ENCODE results near the gene NDUFS7. TPM values are rescaled to one million over a fixed set of nuclear protein-coding genes. Genes with fewer than 3 reads are reported as not detected.
A peak's percentile ranks its signal among the peaks of the same experiment; 100 is the strongest.

NDUFS7 gene
- total RNA-seq, 1 donor from 2014 or later: 216 TPM

DNA sequence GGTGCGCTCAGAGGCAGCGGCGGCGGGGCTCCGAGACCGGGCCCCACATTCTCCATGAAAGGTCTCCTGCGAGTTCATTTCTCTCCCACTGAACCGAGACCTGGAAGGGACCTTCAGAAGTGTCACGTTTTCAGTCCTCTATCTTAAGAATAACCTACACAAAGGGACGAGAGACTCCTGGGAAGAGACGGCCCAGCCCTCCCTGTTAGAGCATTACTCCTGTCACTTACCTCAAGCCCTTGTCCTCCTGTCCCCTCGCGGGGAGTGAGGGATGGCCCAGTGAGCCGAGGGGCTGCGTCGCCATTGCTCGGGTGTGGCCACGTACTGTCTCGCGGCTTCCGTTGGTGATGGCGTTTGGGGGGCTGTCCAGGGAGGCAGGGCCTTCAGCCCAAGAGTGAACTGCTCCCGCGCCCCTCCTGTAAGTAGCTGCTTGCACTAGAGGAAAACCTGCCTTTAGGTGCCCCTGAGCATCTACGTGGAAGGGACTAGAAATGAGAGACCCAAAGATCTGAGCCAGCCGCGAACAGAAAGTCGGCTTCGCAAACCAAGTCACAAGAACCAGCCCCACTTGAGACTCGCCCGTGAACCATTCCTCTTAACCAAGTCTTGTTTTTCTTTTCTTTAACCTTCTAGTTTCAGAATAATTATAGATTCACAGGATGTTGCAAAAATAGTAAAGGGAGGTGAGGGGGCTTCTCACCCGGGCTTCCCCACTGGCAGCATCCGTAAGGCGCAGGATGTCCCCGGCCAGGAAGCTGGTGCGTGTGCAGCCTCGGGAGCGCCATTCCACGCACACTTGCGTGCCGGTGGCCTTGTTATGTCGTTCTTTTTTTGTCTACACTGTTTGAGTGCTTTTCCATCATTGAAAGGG lies 21.1 kb upstream of the NDUFS7 start:
- DNase-seq (ENCODE audit: low spot score in 2 of 2): no peak
- intact Hi-C loops (cut with DNase I): loop anchor here (5.0 kb wide), 1 partner anchor 45 kb away; no protein-coding TSS in a partner anchor
- no peaks in the 10 kb centered on the region for H3K9me3 ChIP-seq
- H3K4me3 ChIP-seq: no peak overlapping the region
- H3K4me1 ChIP-seq: peaks cover 4 to 20% of the 10 kb centered on the region in 2 donors
- peaks cover 48 to 69% of the 10 kb centered on the region in 2 donors for H3K36me3 ChIP-seq
- H3K27ac ChIP-seq: peak overlapping the region in 1 of 2 donors; percentile 56
- no peaks in the 10 kb centered on the region for H3K27me3 ChIP-seq
- TF ChIP-seq, protein P1, sequence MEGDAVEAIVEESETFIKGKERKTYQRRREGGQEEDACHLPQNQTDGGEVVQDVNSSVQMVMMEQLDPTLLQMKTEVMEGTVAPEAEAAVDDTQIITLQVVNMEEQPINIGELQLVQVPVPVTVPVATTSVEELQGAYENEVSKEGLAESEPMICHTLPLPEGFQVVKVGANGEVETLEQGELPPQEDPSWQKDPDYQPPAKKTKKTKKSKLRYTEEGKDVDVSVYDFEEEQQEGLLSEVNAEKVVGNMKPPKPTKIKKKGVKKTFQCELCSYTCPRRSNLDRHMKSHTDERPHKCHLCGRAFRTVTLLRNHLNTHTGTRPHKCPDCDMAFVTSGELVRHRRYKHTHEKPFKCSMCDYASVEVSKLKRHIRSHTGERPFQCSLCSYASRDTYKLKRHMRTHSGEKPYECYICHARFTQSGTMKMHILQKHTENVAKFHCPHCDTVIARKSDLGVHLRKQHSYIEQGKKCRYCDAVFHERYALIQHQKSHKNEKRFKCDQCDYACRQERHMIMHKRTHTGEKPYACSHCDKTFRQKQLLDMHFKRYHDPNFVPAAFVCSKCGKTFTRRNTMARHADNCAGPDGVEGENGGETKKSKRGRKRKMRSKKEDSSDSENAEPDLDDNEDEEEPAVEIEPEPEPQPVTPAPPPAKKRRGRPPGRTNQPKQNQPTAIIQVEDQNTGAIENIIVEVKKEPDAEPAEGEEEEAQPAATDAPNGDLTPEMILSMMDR (IDR thresholded peaks at IDR 0.05): no peak

GRCh38 chr19:1363599-1363998 lies 20.1 kb upstream of the NDUFS7 start:
- Histone ChIP-seq H3K4me3 (no peak overlapping the region), H3K9me3 (no peaks in the 10 kb centered on the region), H3K27me3 (no peaks in the 10 kb centered on the region), H3K27ac (no peak overlapping the region), H3K36me3 (peaks cover 53 to 69% of the 10 kb centered on the region in 2 donors), H3K4me1 (peaks cover 4 to 20% of the 10 kb centered on the region in 2 donors)
- intact Hi-C loops (cut with DNase I): loop anchor here (5.0 kb wide), 1 partner anchor 46 kb away; no protein-coding TSS in a partner anchor
- DNase-seq (ENCODE audit: low spot score in 2 of 2): no peak
- TF ChIP-seq, protein P1 (IDR thresholded peaks at IDR 0.05): no peak

- Histone ChIP-seq H3K27ac (no peak overlapping the region), H3K36me3 (peaks cover 54 to 67% of the 10 kb centered on the region in 2 donors), H3K9me3 (no peaks in the 10 kb centered on the region), H3K4me3 (no peak overlapping the region), H3K4me1 (peaks cover 4 to 20% of the 10 kb centered on the region in 2 donors), H3K27me3 (no peaks in the 10 kb centered on the region)
- intact Hi-C loops (cut with DNase I): loop anchor here (5.0 kb wide), 1 partner anchor 47 kb away; no protein-coding TSS in a partner anchor
- TF ChIP-seq, protein P1 (IDR thresholded peaks at IDR 0.05): no peak
- no peak for DNase-seq (ENCODE audit: low spot score in 2 of 2)
Measured at GRCh38 chr19:1364070-1364704, 19.5 kb upstream of the NDUFS7 start.

DNA sequence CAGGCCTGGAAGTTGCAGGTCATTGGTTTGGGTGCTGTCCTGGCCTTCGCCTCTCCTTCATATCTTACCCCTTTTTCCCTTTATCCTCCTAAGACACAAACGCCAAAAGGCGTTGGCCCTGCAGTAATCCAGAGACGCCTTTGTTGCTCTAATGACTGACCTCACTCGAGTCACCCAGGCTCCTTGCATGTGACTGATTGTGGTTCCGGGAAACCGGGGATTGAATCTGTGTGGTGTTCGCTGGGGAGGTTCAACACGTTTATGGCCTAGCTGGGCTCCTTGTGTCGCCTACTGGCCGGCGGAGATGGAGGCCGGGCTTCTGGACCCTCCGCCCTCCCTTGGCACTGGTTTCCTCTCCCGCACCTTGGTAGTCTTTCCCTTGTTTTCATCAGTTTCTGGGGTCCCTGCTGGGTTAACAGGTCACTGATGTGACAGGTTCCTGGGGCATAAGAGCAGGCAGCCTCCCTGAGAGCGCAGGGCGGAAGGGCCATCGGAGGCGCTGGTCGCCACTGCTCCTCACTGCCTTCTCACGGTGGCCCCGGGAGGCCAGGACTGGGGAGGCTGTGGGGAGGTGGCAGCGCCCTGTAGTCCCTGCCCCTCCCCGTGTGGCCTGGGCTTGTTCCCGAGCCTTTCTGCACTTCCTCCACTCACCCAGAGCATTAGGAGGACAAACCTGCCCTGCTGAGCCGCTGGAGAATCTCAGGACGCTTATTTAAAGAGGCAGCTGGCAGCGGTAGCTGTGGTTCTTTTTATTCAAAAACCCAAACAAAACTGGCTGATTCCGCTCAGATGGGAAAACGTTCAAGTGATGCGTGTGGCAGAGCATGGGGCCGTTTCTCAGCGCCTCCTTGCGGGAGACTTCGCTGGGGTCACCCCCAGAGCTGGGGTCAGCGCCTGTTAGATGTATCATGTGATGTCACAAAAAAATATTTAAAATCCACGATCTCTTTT lies 18.1 kb upstream of the NDUFS7 start:
- no peak for DNase-seq (ENCODE audit: low spot score in 2 of 2)
- Histone ChIP-seq H3K27ac (no peak overlapping the region), H3K36me3 (peaks cover 63 to 81% of the 10 kb centered on the region in 2 donors), H3K4me3 (no peak overlapping the region), H3K27me3 (no peaks in the 10 kb centered on the region), H3K4me1 (peaks cover 4 to 16% of the 10 kb centered on the region in 2 donors), H3K9me3 (no peaks in the 10 kb centered on the region)
- TF ChIP-seq, protein P1 (IDR thresholded peaks at IDR 0.05): no peak
- intact Hi-C loops (cut with DNase I): no loop called here

DNA sequence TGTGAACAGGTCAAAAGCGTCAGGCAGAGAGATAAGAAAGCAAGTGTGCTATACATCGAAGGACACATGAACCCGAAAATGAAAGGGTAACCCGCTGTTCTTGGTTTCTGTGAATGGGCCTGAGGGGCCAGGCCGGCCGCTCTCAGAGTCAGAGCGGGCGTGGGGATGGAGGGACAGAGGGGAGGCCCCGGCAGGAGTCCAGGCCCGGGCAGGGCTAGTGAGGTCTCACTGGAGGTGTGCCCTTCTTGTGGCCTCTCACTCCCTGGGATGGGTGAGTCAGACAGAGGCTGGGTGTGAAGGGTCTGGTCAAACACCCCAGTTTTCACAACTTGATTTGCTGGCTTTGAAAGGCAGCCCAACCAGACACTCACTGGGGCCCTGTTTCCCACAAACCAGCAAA lies 17.4 kb upstream of the NDUFS7 start:
- peaks cover 70 to 88% of the 10 kb centered on the region in 2 donors for H3K36me3 ChIP-seq
- peaks cover 4 to 10% of the 10 kb centered on the region in 2 donors for H3K4me1 ChIP-seq
- no peak overlapping the region for H3K4me3 ChIP-seq
- H3K27ac ChIP-seq: no peak overlapping the region
- intact Hi-C loops (cut with DNase I): no loop called here
- no peaks in the 10 kb centered on the region for H3K9me3 ChIP-seq
- no peak for DNase-seq (ENCODE audit: low spot score in 2 of 2)
- no peaks in the 10 kb centered on the region for H3K27me3 ChIP-seq
- TF ChIP-seq, protein P1 (IDR thresholded peaks at IDR 0.05): no peak
